SK-N-SH (cell line): ENCODE data around the gene KLHL5. TPM values are rescaled to one million over a fixed set of nuclear protein-coding genes. Genes with fewer than 3 reads are reported as not detected.

Experiments
- CTCF ChIA-PET: fragments of 300-600, 350-600 bp; formaldehyde crosslinking; extraction: SDS; loops from one replicate; lab custom pipeline; 2021; lab: Yijun Ruan, JAX
- POLR2A ChIA-PET: fragments of 350-600 bp; sonication (Branson Sonifier 250); formaldehyde crosslinking; extraction: SDS; loops from one replicate; lab custom pipeline; 2020; ENCODE audit warnings: antibody characterized with exemption, inconsistent platforms; lab: Yijun Ruan, JAX
- DNase-seq: peaks from one replicate; pipeline ENCODE4 v3.0.0; 2012
- H2AFZ ChIP-seq: fragments of 200-600 bp; sonication (generic); 2 replicates; pipeline ENCODE4 v1.8.1; 2016; ENCODE audit warnings: antibody characterized with exemption, mild to moderate bottlenecking, low read depth
- H3F3A ChIP-seq: fragments of 200-600 bp; sonication (generic); replicated peaks from 2 replicates; pipeline ENCODE3; 2016; ENCODE audit warnings: antibody characterized with exemption, mild to moderate bottlenecking; ENCODE audit not compliant: insufficient read depth
- H3K27ac ChIP-seq, 2 experiments: fragments of 200-500 bp in 1 of 2; fragments of 200-600 bp in 1 of 2; sonication (Bioruptor generic) in 1 of 2; sonication (generic), shearing (Covaris generic) in 1 of 2; 2 replicates each; pipeline versions ENCODE4 v1.5.1 to v1.6.1; 2014 to 2016; ENCODE audit warnings: low read depth in 2 of 2, inconsistent platforms in 1 of 2, low read length in 1 of 2, mild to moderate bottlenecking in 1 of 2, mixed read lengths in 1 of 2
- H3K27me3 ChIP-seq: fragments of 200-600 bp; sonication (generic), shearing (Covaris generic); 2 replicates; pipeline ENCODE4 v1.6.1; 2016; ENCODE audit warnings: mixed run types; ENCODE audit not compliant: insufficient read depth
- H3K36me3 ChIP-seq, 2 experiments: fragments of 200-500 bp in 1 of 2; fragments of 200-600 bp in 1 of 2; sonication (Bioruptor generic) in 1 of 2; sonication (generic) in 1 of 2; replicated peaks in 1 of 2; 2 replicates each; pipeline versions ENCODE3 to v1.5.1; 2014 to 2016; ENCODE audit warnings: low read length in 1 of 2, mild to moderate bottlenecking in 1 of 2; ENCODE audit not compliant: insufficient read depth in 2 of 2, control insufficient read depth in 1 of 2
- H3K4me1 ChIP-seq, 2 experiments: fragments of 200-500 bp in 1 of 2; fragments of 200-600 bp in 1 of 2; sonication (Bioruptor generic) in 1 of 2; sonication (generic), shearing (Covaris generic) in 1 of 2; 2 replicates each; pipeline versions ENCODE4 v1.5.1 to v1.6.1; 2014 to 2016; ENCODE audit warnings: low read depth in 1 of 2, low read length in 1 of 2, mixed run types in 1 of 2; ENCODE audit not compliant: insufficient read depth in 2 of 2, control insufficient read depth in 1 of 2
- H3K4me2 ChIP-seq: fragments of 200-600 bp; sonication (generic), shearing (Covaris generic); 2 replicates; pipeline ENCODE4 v1.6.1; 2017; ENCODE audit warnings: mixed run types
- H3K4me3 ChIP-seq, 2 experiments: fragments of 200-500 bp in 1 of 2; fragments of 200-600 bp in 1 of 2; sonication (Bioruptor generic) in 1 of 2; sonication (generic), shearing (Covaris generic) in 1 of 2; 2 replicates each; pipeline versions ENCODE4 v1.5.1 to v1.8.1; 2014 to 2016; ENCODE audit warnings: low read depth in 2 of 2, inconsistent platforms in 1 of 2, low read length in 1 of 2, mild to moderate bottlenecking in 1 of 2, mixed read lengths in 1 of 2, moderate library complexity in 1 of 2
- H3K79me2 ChIP-seq: fragments of 200-600 bp; sonication (generic); 2 replicates; pipeline ENCODE4 v1.8.1; 2017; ENCODE audit warnings: mild to moderate bottlenecking; ENCODE audit not compliant: insufficient read depth
- H3K9ac ChIP-seq: fragments of 200-600 bp; sonication (generic); 2 replicates; pipeline ENCODE4 v1.6.1; 2017; ENCODE audit warnings: mixed run types
- H3K9me2 ChIP-seq: fragments of 200-600 bp; sonication (generic); 2 replicates; pipeline ENCODE4 v1.6.1; 2017; ENCODE audit warnings: mixed run types
- H3K9me3 ChIP-seq: fragments of 200-600 bp; sonication (generic); 2 replicates; pipeline ENCODE4 v1.6.1; 2017; ENCODE audit warnings: mixed run types, mild to moderate bottlenecking, moderate library complexity
- H4K20me1 ChIP-seq: fragments of 200-600 bp; sonication (generic); 2 replicates; pipeline ENCODE4 v1.6.1; 2017; ENCODE audit warnings: mild to moderate bottlenecking, mixed run types; ENCODE audit not compliant: insufficient read depth
- EP300 ChIP-seq, 2 experiments: IDR thresholded peaks; 2 replicates each; pipeline versions ENCODE4 v1.4.0 to v1.6.1; 2012; ENCODE audit warnings: borderline replicate concordance in 1 of 2, low read depth in 1 of 2, low read length in 1 of 2
- EZH2phosphoT487 ChIP-seq: fragments of 200-600 bp; sonication (generic); IDR thresholded peaks from 2 replicates; pipeline ENCODE4 v1.6.1; 2017; ENCODE audit warnings: low read depth, mixed run types, mild to moderate bottlenecking, antibody characterized with exemption, moderate library complexity, borderline replicate concordance
- FOXJ3 ChIP-seq: sonication (generic); formaldehyde crosslinking; IDR thresholded peaks from 2 replicates; pipeline ENCODE4 v1.5.1; 2020; ENCODE audit warnings: mild to moderate bottlenecking, missing genetic modification reagents
- GABPA ChIP-seq: IDR thresholded peaks from 2 replicates; pipeline ENCODE4 v1.4.0; 2012; ENCODE audit warnings: low read depth, mild to moderate bottlenecking
- GATA2 ChIP-seq: sonication (generic); formaldehyde crosslinking; IDR thresholded peaks from 2 replicates; pipeline ENCODE4 v1.5.0; 2020; ENCODE audit warnings: mild to moderate bottlenecking, missing genetic modification reagents
- MAX ChIP-seq: IDR thresholded peaks from 2 replicates; pipeline ENCODE4 v1.4.0; 2012; ENCODE audit warnings: low read depth
- MXI1 ChIP-seq: IDR thresholded peaks from 2 replicates; pipeline ENCODE4 v1.6.1; 2012; ENCODE audit warnings: mild to moderate bottlenecking, low read depth, low read length, improper control_type of control experiment
- NFIC ChIP-seq: IDR thresholded peaks from 2 replicates; pipeline ENCODE4 v1.4.0; 2012; ENCODE audit warnings: borderline replicate concordance
- NRF1 ChIP-seq: IDR thresholded peaks from 2 replicates; pipeline ENCODE4 v1.6.1; 2012; ENCODE audit warnings: low read depth, mild to moderate bottlenecking, low read length
- PBX3 ChIP-seq: IDR thresholded peaks from 2 replicates; pipeline ENCODE4; 2012
- RFX5 ChIP-seq: IDR thresholded peaks from 2 replicates; pipeline ENCODE4 v1.6.1; 2012; ENCODE audit warnings: mild to moderate bottlenecking, improper control_type of control experiment, low read length
- SIN3A ChIP-seq: IDR thresholded peaks from 2 replicates; pipeline ENCODE4 v1.6.1; 2012; ENCODE audit warnings: low read depth, mild to moderate bottlenecking, low read length, moderate library complexity, borderline replicate concordance
- TAF1 ChIP-seq: IDR thresholded peaks from 2 replicates; pipeline ENCODE4 v1.6.1; 2012; ENCODE audit warnings: low read depth, mild to moderate bottlenecking, low read length, moderate library complexity, borderline replicate concordance
- TCF12 ChIP-seq: IDR thresholded peaks from 2 replicates; pipeline ENCODE4 v1.4.0; 2012
- USF2 ChIP-seq: fragments of 150-350 bp; IDR thresholded peaks from 2 replicates; pipeline ENCODE4 v1.6.1; 2017; ENCODE audit warnings: antibody characterized with exemption, low read length, low read depth, borderline replicate concordance
- WGBS: methylation state at CpG from one replicate; pipeline ENCODE4 v1.1.6; 2017; ENCODE audit warnings: low lambda C conversion rate; 5-methylcytosine and 5-hydroxymethylcytosine counted together
- polyA plus RNA-seq, 3 experiments: library from polyadenylated mRNA; depleted of rRNA; stranded (reverse); fragments of >200 nt; gene quantifications; 2 replicates each; pipeline ENCODE4 v1.2.3, GENCODE V29; 2012

Gene KLHL5
- polyA plus RNA-seq, 1 of the 3 experiments (the other 2 are of a cell fraction), result 33.1 TPM

- POLR2A ChIA-PET, result no interaction called here
- WGBS, result 97% methylated on average over 6 of the region's 6 CpGs
- H3K9ac ChIP-seq, result no peak overlapping the region
These were observed 56.1 kb downstream of the KLHL5 start for GRCh38 chr4:39118034-39118658.

GRCh38 chr4:39120418-39120817 lies 58.4 kb downstream of the KLHL5 start:
- H3K9me2 ChIP-seq, result no peaks in the 10 kb centered on the region
- peaks cover 3 to 53% of the 10 kb centered on the region in 2 experiments for H3K36me3 ChIP-seq
- ChIA-PET POLR2A (no interaction called here), CTCF (no interaction called here)
- no peak overlapping the region for H3K4me2 ChIP-seq
- H3K4me1 ChIP-seq, result peaks cover 0 to 2% of the 10 kb centered on the region in 2 experiments; a peak in 1 of 4 replicates
- H3F3A ChIP-seq, result no peaks in the 10 kb centered on the region
- H2AFZ ChIP-seq, result no peak overlapping the region
- WGBS, result 84% methylated on average over 1 of the region's 1 CpG
- TF ChIP-seq NRF1, result no peak
- TF ChIP-seq MAX, result no peak
- no peak for TF ChIP-seq TCF12
- no peak for TF ChIP-seq EZH2phosphoT487
- no peak for TF ChIP-seq RFX5
- no peak for TF ChIP-seq SIN3A
- TF ChIP-seq FOXJ3, result no peak
- TF ChIP-seq TAF1, result no peak
- TF ChIP-seq MXI1, result no peak
- no peak for TF ChIP-seq GATA2
- TF ChIP-seq GABPA, result no peak
- TF ChIP-seq, all 33 proteins: peak for 0
- no peak overlapping the region for H3K4me3 ChIP-seq
- H3K27ac ChIP-seq, result no peak overlapping the region
- H4K20me1 ChIP-seq, result no peaks in the 10 kb centered on the region
- no peak overlapping the region for H3K9ac ChIP-seq
- no peaks in the 10 kb centered on the region for H3K27me3 ChIP-seq
- no peak for DNase-seq
- H3K79me2 ChIP-seq, result no peaks in the 10 kb centered on the region
- 0 out of 2 replicates have a peak, but pooled peaks cover 4% of the 10 kb centered on the region for H3K9me3 ChIP-seq

More at GRCh38 chr4:39118034-39118658, 56.1 kb downstream of the KLHL5 start:
- TF ChIP-seq NRF1 (no peak), NFIC (no peak), USF2 (no peak), PBX3 (no peak), EP300 (IDR thresholded peaks at IDR 0.05; ENCODE audit: borderline replicate concordance in 1 of 2, low read depth in 1 of 2, low read length in 1 of 2) (no peak), EZH2phosphoT487 (no peak)
- DNase-seq, result no peak
- Histone ChIP-seq H3K4me3 (no peak overlapping the region), H3K9me3 (no peaks in the 10 kb centered on the region), H3K4me2 (no peak overlapping the region), H4K20me1 (no peaks in the 10 kb centered on the region), H3F3A (peaks cover 12% of the 10 kb centered on the region), H3K79me2 (no peaks in the 10 kb centered on the region), H3K27ac (no peak overlapping the region), H3K9me2 (no peaks in the 10 kb centered on the region), H3K27me3 (no peaks in the 10 kb centered on the region), H3K4me1 (peaks cover 0 to 7% of the 10 kb centered on the region in 2 experiments; a peak in 1 of 4 replicates), H3K36me3 (peaks cover 22 to 57% of the 10 kb centered on the region in 2 experiments), H2AFZ (no peak overlapping the region)
- CTCF ChIA-PET, result interaction anchor here (1.4 kb wide), 1 partner anchor 16 kb away, joined by 8 read pairs; no protein-coding TSS in a partner anchor
